HTERT RPE-1 (cell line): ENCODE results near the gene DCLK2.
"Not testable (repeated sequence)": the region's sequence is repeated elsewhere in the genome, so short reads cannot be mapped to it uniquely, and the experiment has no call there.

Experiments
- in situ Hi-C: fragments of 300-500 bp; cut with MboI; formaldehyde crosslinking; loops from 4 replicates; pipeline ENCODE4 v1.14.3; 2020; ENCODE audit warnings: low sequenced_read_pairs

The DCLK2 gene

GRCh38 chr4:150197256-150197655, 119.0 kb downstream of the DCLK2 start:
- in situ Hi-C loops = not testable (repeated sequence)

DNA sequence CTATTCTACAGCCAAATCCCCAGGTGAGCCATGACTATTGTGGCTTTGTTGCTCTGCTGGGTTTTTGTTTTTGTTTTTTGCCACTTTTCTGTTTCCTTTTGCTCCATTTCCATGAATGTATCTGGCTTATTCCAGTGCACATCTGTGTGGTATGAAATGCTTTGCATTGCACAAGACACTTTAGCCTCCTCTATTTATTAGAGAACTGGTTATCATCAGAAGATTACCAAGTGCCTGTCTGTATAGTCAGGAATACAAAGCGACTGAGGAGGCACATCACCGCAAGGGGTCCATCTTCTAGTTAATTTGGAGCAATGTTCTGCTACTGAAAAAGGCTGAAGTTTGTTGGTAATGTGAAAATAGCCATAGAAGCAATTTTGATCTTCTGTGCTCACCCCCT, 120.8 kb downstream of the DCLK2 start:
- in situ Hi-C loops = no loop called here

GRCh38 chr4:150205016-150205415, 126.8 kb downstream of the DCLK2 start:
- in situ Hi-C loops = no loop called here

GRCh38 chr4:150206265-150206664, 128.0 kb downstream of the DCLK2 start:
- in situ Hi-C loops = no loop called here

- in situ Hi-C loops = no loop called here
Measured at GRCh38 chr4:150206954-150207353, 128.7 kb downstream of the DCLK2 start.

DNA sequence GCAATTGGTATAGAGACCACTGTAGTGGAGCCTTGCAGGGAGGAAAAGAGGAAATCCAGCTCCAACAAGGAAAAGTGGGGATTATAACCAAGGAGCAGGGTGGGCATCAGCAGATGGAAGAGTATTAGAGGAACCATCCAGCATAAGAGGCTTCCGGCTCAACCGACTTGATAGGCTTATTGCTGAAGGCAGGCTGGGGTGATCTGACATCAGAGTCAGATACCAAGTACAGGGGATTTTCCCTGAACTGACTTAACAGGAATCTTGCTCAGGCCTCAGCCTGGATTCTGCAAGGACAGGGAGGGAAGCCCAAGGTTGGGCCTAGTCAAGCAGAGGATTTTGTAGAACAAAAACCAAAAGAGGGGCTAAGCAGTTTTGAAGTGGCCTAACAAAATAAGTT, 129.6 kb downstream of the DCLK2 start:
- in situ Hi-C loops = no loop called here

DNA sequence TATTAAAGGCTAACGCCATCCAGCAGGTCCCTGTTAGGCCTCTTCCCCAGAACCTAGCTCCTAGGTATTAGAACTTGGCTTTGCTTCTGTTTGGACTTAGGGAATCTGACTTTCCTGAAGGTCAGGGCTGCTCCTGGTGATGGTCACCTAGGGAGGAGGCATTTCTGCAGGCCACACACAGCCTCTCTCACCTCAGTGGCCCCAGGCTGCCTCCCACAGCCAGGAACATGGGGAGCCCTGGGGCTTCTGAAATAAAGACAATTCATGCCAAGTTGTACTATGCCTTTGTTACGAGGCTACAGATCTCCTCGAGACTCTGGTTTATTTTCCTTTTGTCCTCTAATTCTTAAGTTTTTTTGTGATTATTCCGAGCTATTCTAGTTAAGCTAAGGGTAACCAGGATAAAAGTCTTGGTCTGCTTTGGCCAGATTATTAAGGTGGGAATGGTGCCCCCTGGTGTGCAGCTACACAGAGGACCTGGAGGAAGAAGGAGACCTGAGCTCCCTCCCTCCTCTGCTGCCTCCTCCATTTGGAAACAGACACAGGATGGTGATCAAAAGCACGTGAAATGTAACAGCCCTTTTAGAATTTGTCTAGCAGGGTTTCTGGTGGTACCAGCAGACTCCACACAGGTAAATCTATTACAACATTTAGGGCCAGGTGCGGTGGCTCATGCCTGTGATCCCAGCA, 131.0 kb downstream of the DCLK2 start:
- in situ Hi-C loops = no loop called here

DNA sequence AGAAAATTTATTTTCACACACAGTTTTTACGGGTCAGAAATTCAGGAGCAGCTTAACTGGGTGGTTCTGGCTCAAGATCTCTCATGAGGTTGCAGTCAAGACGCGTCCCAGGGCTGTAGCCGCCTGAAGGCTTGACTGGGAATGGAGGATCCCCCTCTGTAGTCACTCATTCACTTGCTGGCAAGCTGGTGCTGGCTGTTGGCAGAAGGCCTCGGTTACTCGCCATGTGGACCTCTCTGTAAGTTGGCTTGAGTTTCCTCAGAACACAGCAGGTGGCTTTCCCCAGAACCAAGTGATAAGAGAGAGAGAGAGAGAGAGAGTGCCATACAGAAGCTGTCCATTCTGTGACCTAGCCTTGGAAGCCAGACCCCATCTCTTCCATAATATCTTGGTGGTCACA, 132.8 kb downstream of the DCLK2 start:
- in situ Hi-C loops = no loop called here

DNA sequence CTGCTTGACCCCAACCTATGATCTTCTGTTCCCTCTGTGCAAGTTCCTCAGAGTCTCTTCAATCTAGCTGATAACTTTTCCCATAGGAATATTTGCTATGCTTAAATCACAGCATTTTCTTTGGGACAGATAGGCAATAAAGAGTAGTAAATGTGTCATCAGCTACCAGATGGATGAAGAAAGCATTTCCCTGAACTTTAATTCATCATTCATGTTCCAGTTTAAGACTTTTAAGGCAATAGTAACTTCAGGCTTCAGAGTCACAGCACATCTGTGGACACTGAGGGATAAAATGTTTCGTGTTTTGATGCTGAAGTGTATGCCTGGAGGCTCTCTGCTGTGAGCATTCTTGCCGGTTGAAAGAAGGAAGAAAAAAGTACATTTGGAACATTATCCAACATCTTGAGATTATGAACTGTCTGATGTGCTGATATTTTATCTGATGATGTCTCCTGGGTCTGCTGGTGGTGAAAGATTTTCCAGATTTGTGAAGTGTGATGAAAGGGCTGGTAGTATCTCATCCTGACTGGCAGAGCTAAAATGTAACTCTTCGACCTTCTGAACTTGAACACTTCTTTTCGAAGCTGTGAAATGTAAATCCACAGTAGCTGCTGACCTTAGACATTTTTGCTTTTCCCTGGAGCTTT, 133.7 kb downstream of the DCLK2 start:
- in situ Hi-C loops = no loop called here

DNA sequence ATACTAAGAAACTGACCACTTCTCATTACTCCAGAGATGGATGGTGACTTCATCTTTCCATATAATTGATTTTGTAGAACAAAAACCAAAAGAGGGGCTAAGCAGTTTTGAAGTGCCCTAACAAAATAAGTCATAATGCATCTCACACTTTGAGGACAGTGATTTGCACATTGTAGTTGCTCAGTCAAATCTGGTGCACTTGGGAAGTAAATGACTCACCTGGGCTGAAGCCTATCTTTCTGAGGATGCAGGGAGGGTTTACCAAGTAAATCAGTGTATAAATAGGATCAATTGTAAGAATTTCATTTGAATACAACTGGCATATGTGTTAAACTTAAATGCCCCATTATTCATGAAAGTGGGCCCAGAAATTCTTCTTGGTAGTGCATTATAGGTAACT, 134.2 kb downstream of the DCLK2 start:
- in situ Hi-C loops = no loop called here

- in situ Hi-C loops = no loop called here
Measured at GRCh38 chr4:150212927-150213326, 134.7 kb downstream of the DCLK2 start.

DNA sequence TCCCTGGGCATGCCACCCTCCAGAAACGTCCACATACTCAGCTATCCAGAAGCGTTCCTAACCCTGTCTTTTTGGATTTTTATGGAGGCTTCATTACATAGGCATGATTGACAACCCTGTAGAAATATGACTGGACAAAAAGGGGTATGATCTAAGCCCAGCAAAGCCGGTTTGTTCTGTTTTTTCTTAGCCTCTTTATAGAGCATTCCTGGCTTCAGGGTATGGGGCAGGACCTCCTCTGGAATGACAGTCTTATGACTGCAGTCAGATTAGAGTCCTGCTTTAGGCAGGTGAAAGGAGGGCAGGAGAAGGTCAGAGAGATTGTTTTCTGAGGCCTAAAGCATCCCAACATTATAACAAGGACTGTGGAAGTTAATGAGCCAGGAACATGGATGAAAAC, 137.4 kb downstream of the DCLK2 start:
- in situ Hi-C loops = no loop called here

DNA sequence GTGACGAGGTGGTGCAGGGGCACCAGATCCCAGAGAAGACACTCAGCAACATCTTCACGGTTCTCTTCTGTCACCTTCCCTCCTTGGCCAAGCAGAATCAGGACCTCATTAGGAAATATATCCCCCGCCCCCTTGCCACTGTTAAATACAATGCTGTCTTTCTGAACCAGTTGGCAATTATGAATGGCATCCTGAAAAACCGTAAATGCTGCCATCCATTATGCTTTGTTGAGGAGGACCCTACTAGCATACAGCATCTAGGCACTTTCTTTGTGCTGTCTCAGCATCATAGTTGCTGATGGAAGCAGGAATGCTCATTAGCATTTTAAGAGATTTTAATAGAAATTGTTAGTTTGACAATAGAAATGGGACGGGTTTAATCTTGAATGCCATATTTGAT, 138.5 kb downstream of the DCLK2 start:
- in situ Hi-C loops = no loop called here

- in situ Hi-C loops = no loop called here
Measured at GRCh38 chr4:150217192-150217591, 138.9 kb downstream of the DCLK2 start.

GRCh38 chr4:150217808-150218207, 139.6 kb downstream of the DCLK2 start:
- in situ Hi-C loops = no loop called here

GRCh38 chr4:150218447-150218846, 140.2 kb downstream of the DCLK2 start:
- in situ Hi-C loops = no loop called here

- in situ Hi-C loops = no loop called here
Measured at GRCh38 chr4:150219841-150220240, 141.6 kb downstream of the DCLK2 start.

GRCh38 chr4:150224896-150225591, 146.8 kb downstream of the DCLK2 start:
- in situ Hi-C loops = no loop called here

GRCh38 chr4:150229520-150229919, 151.3 kb downstream of the DCLK2 start:
- in situ Hi-C loops = no loop called here

- in situ Hi-C loops = no loop called here
Measured at GRCh38 chr4:150230561-150230960, 152.3 kb downstream of the DCLK2 start.

- in situ Hi-C loops = no loop called here
Measured at GRCh38 chr4:150231107-150231770, 153.0 kb downstream of the DCLK2 start.

DNA sequence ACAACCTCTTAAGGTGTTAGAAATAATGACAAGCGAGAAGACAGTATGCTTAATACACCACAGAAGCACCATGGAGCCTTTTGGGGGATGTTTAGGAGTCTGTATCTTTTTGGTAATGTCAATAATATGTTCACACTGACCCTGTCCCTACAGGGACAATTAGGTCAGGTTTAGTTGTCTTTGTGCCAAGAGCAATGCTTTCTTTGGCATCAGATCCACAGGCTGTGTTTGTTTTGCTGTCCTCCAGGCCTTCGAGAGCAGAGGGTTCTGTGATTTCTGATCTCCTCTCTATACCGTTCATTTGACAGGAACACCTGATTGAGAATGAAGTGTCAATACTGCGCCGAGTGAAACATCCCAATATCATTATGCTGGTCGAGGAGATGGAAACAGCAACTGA, 153.8 kb downstream of the DCLK2 start:
- in situ Hi-C loops = no loop called here
